GM11168 (cell line): ENCODE results near the gene BCR.

Source experiments
- in situ Hi-C: fragments of 300-500 bp; cut with MboI; formaldehyde crosslinking; loops from one replicate; pipeline ENCODE4 v1.12.0; 2022; ENCODE audit warnings: low sequenced_read_pairs; ENCODE audit not compliant: unreplicated experiment

Gene BCR

GRCh38 chr22:23180301-23180892 is at the start of gene BCR:
Gene BCR (plus strand): TSS chr22:23180509. CDS start chr22:23180961, 452 bp downstream.
- in situ Hi-C loops = loop anchor here (25.0 kb wide), 1 partner anchor 207 kb away; no protein-coding TSS in a partner anchor

GRCh38 chr22:23130697-23131096 is 49.6 kb upstream of the BCR start:
- in situ Hi-C loops = loop anchor here (25.0 kb wide), 1 partner anchor 268 kb away; no protein-coding TSS in a partner anchor

GRCh38 chr22:23131931-23132330 is 48.4 kb upstream of the BCR start:
- in situ Hi-C loops = loop anchor here (25.0 kb wide), 1 partner anchor 270 kb away; no protein-coding TSS in a partner anchor

GRCh38 chr22:23132376-23133091 is 47.8 kb upstream of the BCR start:
- in situ Hi-C loops = loop anchor here (25.0 kb wide), 1 partner anchor 270 kb away; no protein-coding TSS in a partner anchor

GRCh38 chr22:23133922-23134321 is 46.4 kb upstream of the BCR start:
- in situ Hi-C loops = loop anchor here (25.0 kb wide), 1 partner anchor 272 kb away; no protein-coding TSS in a partner anchor

- in situ Hi-C loops = loop anchor here (25.0 kb wide), 1 partner anchor 275 kb away; no protein-coding TSS in a partner anchor
Measured at GRCh38 chr22:23136991-23137390, 43.3 kb upstream of the BCR start.

- in situ Hi-C loops = loop anchor here (25.0 kb wide), 1 partner anchor 275 kb away; no protein-coding TSS in a partner anchor
Measured at GRCh38 chr22:23137468-23137867, 42.8 kb upstream of the BCR start.

GRCh38 chr22:23137905-23138561 is 42.3 kb upstream of the BCR start:
- in situ Hi-C loops = loop anchor here (25.0 kb wide), 1 partner anchor 276 kb away; no protein-coding TSS in a partner anchor

- in situ Hi-C loops = loop anchor here (25.0 kb wide), 1 partner anchor 277 kb away; no protein-coding TSS in a partner anchor
Measured at GRCh38 chr22:23138584-23139435, 41.5 kb upstream of the BCR start.

- in situ Hi-C loops = loop anchor here (25.0 kb wide), 1 partner anchor 278 kb away; no protein-coding TSS in a partner anchor
Measured at GRCh38 chr22:23140385-23140784, 39.9 kb upstream of the BCR start.

- in situ Hi-C loops = loop anchor here (25.0 kb wide), 1 partner anchor 280 kb away; no protein-coding TSS in a partner anchor
Measured at GRCh38 chr22:23142546-23143105, 37.7 kb upstream of the BCR start.

GRCh38 chr22:23143119-23143518 is 37.2 kb upstream of the BCR start:
- in situ Hi-C loops = loop anchor here (25.0 kb wide), 1 partner anchor 281 kb away; no protein-coding TSS in a partner anchor

- in situ Hi-C loops = loop anchor here (25.0 kb wide), 1 partner anchor 282 kb away; no protein-coding TSS in a partner anchor
Measured at GRCh38 chr22:23144432-23144831, 35.9 kb upstream of the BCR start.

GRCh38 chr22:23144932-23145877 is 35.1 kb upstream of the BCR start, which contains the start of gene RAB36:
Gene RAB36 (plus strand): TSS chr22:23145477. CDS start chr22:23146617, 1,140 bp downstream.
- in situ Hi-C loops = loop anchor here (25.0 kb wide), 1 partner anchor 283 kb away; no protein-coding TSS in a partner anchor

GRCh38 chr22:23145878-23146470 is 34.3 kb upstream of the BCR start:
- in situ Hi-C loops = loop anchor here (25.0 kb wide), 1 partner anchor 284 kb away; no protein-coding TSS in a partner anchor

GRCh38 chr22:23146478-23147205 is 33.7 kb upstream of the BCR start:
- in situ Hi-C loops = loop anchor here (25.0 kb wide), 1 partner anchor 284 kb away; no protein-coding TSS in a partner anchor
